ENCODE measurements around the gene KCNJ6. TPM values are rescaled to one million over a fixed set of nuclear protein-coding genes. Genes with fewer than 3 reads are reported as not detected.
"Not testable (repeated sequence)": the region's sequence is repeated elsewhere in the genome, so short reads cannot be mapped to it uniquely, and the experiment has no call there.

KCNJ6 gene
- total and polyA plus RNA-seq, 5 donors from 2014 or later, result not detected

- Mint-ChIP-seq H3K4me1 (no peaks in the 10 kb centered on the region), H3K27me3 (peaks cover 5% of the 10 kb centered on the region), H3K27ac (no peak overlapping the region), H3K9me3 (peaks cover 0 to 2% (median 0%) of the 10 kb centered on the region in 7 donors), H3K4me3 (no peak overlapping the region), H3K36me3 (no peaks in the 10 kb centered on the region)
- no peaks in the 10 kb centered on the region for H3K4me1 ChIP-seq (ENCODE audit: control insufficient read depth, insufficient read depth, low read length, poor library complexity, severe bottlenecking)
- H3K9me3 ChIP-seq (ENCODE audit: control insufficient read depth in 2 of 2, low read length in 2 of 2), result no peaks in the 10 kb centered on the region
- H3K36me3 ChIP-seq (ENCODE audit: control insufficient read depth, insufficient read depth, low read length), result no peaks in the 10 kb centered on the region
- H3K4me3 ChIP-seq (ENCODE audit: low read depth, low read length), result no peak overlapping the region
- DNase-seq (no peak), ATAC-seq (ENCODE audit: low read depth in 2 of 2) (no peak)
- no peaks in the 10 kb centered on the region for H3K27me3 ChIP-seq (ENCODE audit: control insufficient read depth, insufficient read depth, low read length)
- H3K27ac ChIP-seq (ENCODE audit: insufficient read depth, low read length, poor library complexity, severe bottlenecking), result no peak overlapping the region
These were observed 259.4 kb downstream of the KCNJ6 start for GRCh38 chr21:37656899-37657298.

- Mint-ChIP-seq H3K4me3 (no peak overlapping the region), H3K27ac (no peak overlapping the region), H3K36me3 (no peaks in the 10 kb centered on the region), H3K27me3 (peaks cover 5% of the 10 kb centered on the region), H3K9me3 (peaks cover 0 to 2% (median 0%) of the 10 kb centered on the region in 7 donors), H3K4me1 (no peaks in the 10 kb centered on the region)
- H3K4me1 ChIP-seq (ENCODE audit: control insufficient read depth, insufficient read depth, low read length, poor library complexity, severe bottlenecking), result no peaks in the 10 kb centered on the region
- H3K9me3 ChIP-seq (ENCODE audit: control insufficient read depth in 2 of 2, low read length in 2 of 2), result no peaks in the 10 kb centered on the region
- ATAC-seq (ENCODE audit: low read depth in 2 of 2) (no peak), DNase-seq (no peak)
- no peaks in the 10 kb centered on the region for H3K36me3 ChIP-seq (ENCODE audit: control insufficient read depth, insufficient read depth, low read length)
- no peaks in the 10 kb centered on the region for H3K27me3 ChIP-seq (ENCODE audit: control insufficient read depth, insufficient read depth, low read length)
- H3K4me3 ChIP-seq (ENCODE audit: low read depth, low read length), result no peak overlapping the region
- H3K27ac ChIP-seq (ENCODE audit: insufficient read depth, low read length, poor library complexity, severe bottlenecking), result no peak overlapping the region
These were observed 260.5 kb downstream of the KCNJ6 start for GRCh38 chr21:37655611-37656300.

- H3K9me3 ChIP-seq (ENCODE audit: control insufficient read depth in 2 of 2, low read length in 2 of 2), result no peaks in the 10 kb centered on the region
- no peak overlapping the region for H3K27ac ChIP-seq (ENCODE audit: insufficient read depth, low read length, poor library complexity, severe bottlenecking)
- no peaks in the 10 kb centered on the region for H3K36me3 ChIP-seq (ENCODE audit: control insufficient read depth, insufficient read depth, low read length)
- no peak overlapping the region for H3K27ac Mint-ChIP-seq
- ATAC-seq (ENCODE audit: low read depth in 2 of 2), result no peak
- H3K9me3 Mint-ChIP-seq, result peaks cover 0 to 2% (median 0%) of the 10 kb centered on the region in 7 donors
- H3K36me3 Mint-ChIP-seq, result no peaks in the 10 kb centered on the region
- no peak for DNase-seq
- no peaks in the 10 kb centered on the region for H3K4me1 Mint-ChIP-seq
- H3K27me3 ChIP-seq (ENCODE audit: control insufficient read depth, insufficient read depth, low read length), result no peaks in the 10 kb centered on the region
- no peak overlapping the region for H3K4me3 ChIP-seq (ENCODE audit: low read depth, low read length)
- peaks cover 5% of the 10 kb centered on the region for H3K27me3 Mint-ChIP-seq
- H3K4me1 ChIP-seq (ENCODE audit: control insufficient read depth, insufficient read depth, low read length, poor library complexity, severe bottlenecking), result no peaks in the 10 kb centered on the region
- H3K4me3 Mint-ChIP-seq, result no peak overlapping the region
These were observed 261.7 kb downstream of the KCNJ6 start for GRCh38 chr21:37654596-37654995.

- Histone ChIP-seq H3K4me1 (ENCODE audit: control insufficient read depth, insufficient read depth, low read length, poor library complexity, severe bottlenecking) (no peaks in the 10 kb centered on the region), H3K4me3 (ENCODE audit: low read depth, low read length) (no peak overlapping the region), H3K9me3 (ENCODE audit: control insufficient read depth in 2 of 2, low read length in 2 of 2) (no peaks in the 10 kb centered on the region), H3K36me3 (ENCODE audit: control insufficient read depth, insufficient read depth, low read length) (no peaks in the 10 kb centered on the region), H3K27ac (ENCODE audit: insufficient read depth, low read length, poor library complexity, severe bottlenecking) (no peak overlapping the region), H3K27me3 (ENCODE audit: control insufficient read depth, insufficient read depth, low read length) (no peaks in the 10 kb centered on the region)
- H3K27me3 Mint-ChIP-seq, result peaks cover 5% of the 10 kb centered on the region
- H3K36me3 Mint-ChIP-seq, result no peaks in the 10 kb centered on the region
- H3K4me3 Mint-ChIP-seq, result no peak overlapping the region
- H3K9me3 Mint-ChIP-seq, result no peaks in the 10 kb centered on the region
- ATAC-seq (ENCODE audit: low read depth in 2 of 2) (no peak), DNase-seq (no peak)
- no peaks in the 10 kb centered on the region for H3K4me1 Mint-ChIP-seq
- no peak overlapping the region for H3K27ac Mint-ChIP-seq
These were observed 263.1 kb downstream of the KCNJ6 start for GRCh38 chr21:37653201-37653600.

GRCh38 chr21:37647781-37648180, 268.5 kb downstream of the KCNJ6 start:
- H3K4me3 ChIP-seq (ENCODE audit: low read depth, low read length), result no peak overlapping the region
- Mint-ChIP-seq H3K9me3 (peaks cover 0 to 3% (median 0%) of the 10 kb centered on the region in 7 donors), H3K36me3 (no peaks in the 10 kb centered on the region), H3K4me3 (no peak overlapping the region), H3K27me3 (peaks cover 7% of the 10 kb centered on the region), H3K27ac (no peak overlapping the region), H3K4me1 (no peaks in the 10 kb centered on the region)
- H3K4me1 ChIP-seq (ENCODE audit: control insufficient read depth, insufficient read depth, low read length, poor library complexity, severe bottlenecking), result no peaks in the 10 kb centered on the region
- H3K27me3 ChIP-seq (ENCODE audit: control insufficient read depth, insufficient read depth, low read length), result peaks cover 6% of the 10 kb centered on the region
- H3K36me3 ChIP-seq (ENCODE audit: control insufficient read depth, insufficient read depth, low read length), result no peaks in the 10 kb centered on the region
- peaks cover 0 to 3% of the 10 kb centered on the region in 2 experiments for H3K9me3 ChIP-seq (ENCODE audit: control insufficient read depth in 2 of 2, low read length in 2 of 2)
- no peak for DNase-seq
- H3K27ac ChIP-seq (ENCODE audit: insufficient read depth, low read length, poor library complexity, severe bottlenecking), result no peak overlapping the region
- ATAC-seq (ENCODE audit: low read depth in 2 of 2), result no peak

GRCh38 chr21:37646761-37647160, 269.5 kb downstream of the KCNJ6 start:
- not testable (repeated sequence) for H3K9me3 Mint-ChIP-seq

GRCh38 chr21:37645848-37646247, 270.4 kb downstream of the KCNJ6 start:
- no peak overlapping the region for H3K4me3 ChIP-seq (ENCODE audit: low read depth, low read length)
- no peak overlapping the region for H3K27ac ChIP-seq (ENCODE audit: insufficient read depth, low read length, poor library complexity, severe bottlenecking)
- DNase-seq, result no peak
- no peak for ATAC-seq (ENCODE audit: low read depth in 2 of 2)
- H3K36me3 ChIP-seq (ENCODE audit: control insufficient read depth, insufficient read depth, low read length), result no peaks in the 10 kb centered on the region
- H3K9me3 ChIP-seq (ENCODE audit: control insufficient read depth in 2 of 2, low read length in 2 of 2), result peaks cover 0 to 3% of the 10 kb centered on the region in 2 experiments
- no peak overlapping the region for H3K27ac Mint-ChIP-seq
- no peaks in the 10 kb centered on the region for H3K4me1 Mint-ChIP-seq
- H3K9me3 Mint-ChIP-seq, result peaks cover 0 to 3% (median 0%) of the 10 kb centered on the region in 7 donors
- H3K36me3 Mint-ChIP-seq, result no peaks in the 10 kb centered on the region
- no peaks in the 10 kb centered on the region for H3K4me1 ChIP-seq (ENCODE audit: control insufficient read depth, insufficient read depth, low read length, poor library complexity, severe bottlenecking)
- peaks cover 10% of the 10 kb centered on the region for H3K27me3 ChIP-seq (ENCODE audit: control insufficient read depth, insufficient read depth, low read length)
- H3K4me3 Mint-ChIP-seq, result no peak overlapping the region
- peaks cover 7% of the 10 kb centered on the region for H3K27me3 Mint-ChIP-seq

More at GRCh38 chr21:37646761-37647160, 269.5 kb downstream of the KCNJ6 start:
- not testable (repeated sequence) for H3K4me3 Mint-ChIP-seq; H3K36me3 Mint-ChIP-seq; H3K36me3 ChIP-seq (ENCODE audit: control insufficient read depth, insufficient read depth, low read length); H3K4me1 ChIP-seq (ENCODE audit: control insufficient read depth, insufficient read depth, low read length, poor library complexity, severe bottlenecking); H3K27me3 Mint-ChIP-seq; H3K9me3 ChIP-seq (ENCODE audit: control insufficient read depth in 2 of 2, low read length in 2 of 2); H3K27me3 ChIP-seq (ENCODE audit: control insufficient read depth, insufficient read depth, low read length); H3K27ac Mint-ChIP-seq; H3K27ac ChIP-seq (ENCODE audit: insufficient read depth, low read length, poor library complexity, severe bottlenecking); DNase-seq; H3K4me3 ChIP-seq (ENCODE audit: low read depth, low read length); H3K4me1 Mint-ChIP-seq; ATAC-seq (ENCODE audit: low read depth in 2 of 2)

GRCh38 chr21:37644636-37645035, 271.6 kb downstream of the KCNJ6 start:
- peaks cover 10% of the 10 kb centered on the region for H3K27me3 ChIP-seq (ENCODE audit: control insufficient read depth, insufficient read depth, low read length)
- Mint-ChIP-seq H3K9me3 (peaks cover 0 to 3% (median 0%) of the 10 kb centered on the region in 7 donors), H3K4me3 (no peak overlapping the region), H3K27me3 (peaks cover 11% of the 10 kb centered on the region), H3K36me3 (no peaks in the 10 kb centered on the region), H3K27ac (no peak overlapping the region), H3K4me1 (peaks cover 0 to 2% (median 0%) of the 10 kb centered on the region in 4 donors)
- no peak for DNase-seq
- no peaks in the 10 kb centered on the region for H3K36me3 ChIP-seq (ENCODE audit: control insufficient read depth, insufficient read depth, low read length)
- no peak overlapping the region for H3K4me3 ChIP-seq (ENCODE audit: low read depth, low read length)
- H3K27ac ChIP-seq (ENCODE audit: insufficient read depth, low read length, poor library complexity, severe bottlenecking), result no peak overlapping the region
- H3K9me3 ChIP-seq (ENCODE audit: control insufficient read depth in 2 of 2, low read length in 2 of 2), result peaks cover 0 to 3% of the 10 kb centered on the region in 2 experiments
- ATAC-seq (ENCODE audit: low read depth in 2 of 2), result no peak
- no peaks in the 10 kb centered on the region for H3K4me1 ChIP-seq (ENCODE audit: control insufficient read depth, insufficient read depth, low read length, poor library complexity, severe bottlenecking)

Measured in CD4-positive, CD25-positive, alpha-beta regulatory T cell (primary cell).